Upper lobe of right lung (tissue), 1 donor: ENCODE results near the gene CLIC3. TPM values are rescaled to one million over a fixed set of nuclear protein-coding genes. Genes with fewer than 3 reads are reported as not detected.

Experiments
- ATAC-seq: fragments of 200-7000 bp; cut with Tn5 transposase; one replicate; pipeline ENCODE4 v1.9.1; 2020; ENCODE audit warnings: mild to moderate bottlenecking, moderate library complexity
- DNase-seq: peaks from one replicate; pipeline ENCODE4 v3.0.0-alpha.2; 2020
- H3K27ac ChIP-seq: fragments of 200-600 bp; one replicate; pipeline ENCODE4 v1.8.0; 2022
- H3K27me3 ChIP-seq: fragments of 200-600 bp; one replicate; pipeline ENCODE4 v1.8.0; 2022; ENCODE audit warnings: mild to moderate bottlenecking
- H3K36me3 ChIP-seq: fragments of 200-600 bp; one replicate; pipeline ENCODE4 v1.8.0; 2022
- H3K4me1 ChIP-seq: fragments of 200-600 bp; one replicate; pipeline ENCODE4 v1.8.0; 2022
- H3K4me3 ChIP-seq: fragments of 200-600 bp; one replicate; pipeline ENCODE4 v1.8.0; 2022; ENCODE audit warnings: mild to moderate bottlenecking
- H3K9me3 ChIP-seq: fragments of 200-600 bp; one replicate; pipeline ENCODE4 v1.8.0; 2022
- CTCF ChIP-seq: fragments of 200-600 bp; IDR thresholded peaks from one replicate; pipeline ENCODE4 v1.8.0; 2022; ENCODE audit warnings: antibody characterized with exemption
- intact Hi-C: fragments of 100-400 bp; cut with DNase I; formaldehyde crosslinking; loops from one replicate; pipeline ENCODE4 v1.11.0; 2022
- total RNA-seq: library from RNA; stranded (reverse); fragmentation: NEBNext Ultra II Directional; extraction: Animal tissue kit (Norgen Biotek cat#: 25700); gene quantifications from one replicate; pipeline ENCODE4 v1.2.1, GENCODE V29; 2021
- donor health status: DM: no; HTN: yes; CAD: no; lungs with severe emphysema.

The CLIC3 gene
- total RNA-seq, 1 donor from 2014 or later = 80.7 TPM

GRCh38 chr9:136950656-136951276 lies 45.6 kb downstream of the CLIC3 start:
- no peak for DNase-seq
- Histone ChIP-seq H3K4me3 (peak overlapping the region; percentile 81), H3K9me3 (no peaks in the 10 kb centered on the region), H3K27ac (peak overlapping the region; percentile 89), H3K36me3 (no peaks in the 10 kb centered on the region), H3K27me3 (no peaks in the 10 kb centered on the region), H3K4me1 (peaks cover 20% of the 10 kb centered on the region)
- no peak for TF ChIP-seq CTCF
- ATAC-seq = peak; percentile 11
- intact Hi-C loops = no loop called here

GRCh38 chr9:136949817-136950655 lies 46.3 kb downstream of the CLIC3 start:
- intact Hi-C loops = loop anchor here (10.0 kb wide), 1 partner anchor 85 kb away; the partner anchor contains the start of gene FUT7
- peak; percentile 9 for TF ChIP-seq CTCF
- no peaks in the 10 kb centered on the region for H3K9me3 ChIP-seq
- peak; percentile 92 for ATAC-seq
- no peaks in the 10 kb centered on the region for H3K36me3 ChIP-seq
- DNase-seq = peak; percentile 99
- no peaks in the 10 kb centered on the region for H3K27me3 ChIP-seq
- H3K4me3 ChIP-seq = peak overlapping the region; percentile 81
- H3K27ac ChIP-seq = peak overlapping the region; percentile 89
- peaks cover 20% of the 10 kb centered on the region for H3K4me1 ChIP-seq

- Histone ChIP-seq H3K36me3 (no peaks in the 10 kb centered on the region), H3K4me3 (peak overlapping the region; percentile 81), H3K4me1 (peaks cover 20% of the 10 kb centered on the region), H3K27me3 (no peaks in the 10 kb centered on the region), H3K9me3 (no peaks in the 10 kb centered on the region), H3K27ac (peak overlapping the region; percentile 89)
- DNase-seq = no peak
- TF ChIP-seq CTCF = no peak
- no peak for ATAC-seq
- intact Hi-C loops = loop anchor here (10.0 kb wide), 1 partner anchor 85 kb away; the partner anchor contains the start of gene FUT7
Observed at GRCh38 chr9:136949239-136949816, 47.0 kb downstream of the CLIC3 start.

GRCh38 chr9:136947955-136948510 lies 48.3 kb downstream of the CLIC3 start:
- H3K36me3 ChIP-seq = peaks cover under 1% of the 10 kb centered on the region
- DNase-seq (peak; percentile 83), ATAC-seq (no peak)
- no peak overlapping the region for H3K4me3 ChIP-seq
- no peaks in the 10 kb centered on the region for H3K9me3 ChIP-seq
- TF ChIP-seq CTCF = peak; percentile 55
- intact Hi-C loops = loop anchor here (10.0 kb wide), 1 partner anchor 87 kb away; the partner anchor contains the start of gene FUT7
- peak overlapping the region; percentile 42 for H3K27ac ChIP-seq
- peaks cover 24% of the 10 kb centered on the region for H3K4me1 ChIP-seq
- no peaks in the 10 kb centered on the region for H3K27me3 ChIP-seq

GRCh38 chr9:136947028-136947891 lies 49.1 kb downstream of the CLIC3 start:
- Histone ChIP-seq H3K4me1 (peaks cover 28% of the 10 kb centered on the region), H3K27ac (peak overlapping the region; percentile 42), H3K36me3 (peaks cover 8% of the 10 kb centered on the region), H3K4me3 (no peak overlapping the region), H3K9me3 (no peaks in the 10 kb centered on the region), H3K27me3 (no peaks in the 10 kb centered on the region)
- DNase-seq (no peak), ATAC-seq (no peak)
- TF ChIP-seq CTCF = no peak
- intact Hi-C loops = loop anchor here (10.0 kb wide), 1 partner anchor 88 kb away; the partner anchor contains the start of gene FUT7
